GM18907 (cell line): ENCODE data around the gene CCDC88C.
A peak's percentile ranks its signal among the peaks of the same experiment; 100 is the strongest.

ENCODE experiments used
- ATAC-seq: cut with Tn5 transposase; IDR thresholded peaks from one replicate; pipeline ENCODE4 v1.9.1; 2021; ENCODE audit warnings: mild to moderate bottlenecking, moderate library complexity; ENCODE audit not compliant: unreplicated experiment

CCDC88C gene

GRCh38 chr14:91399868-91400640 lies 17.6 kb downstream of the CCDC88C start:
- ATAC-seq: peak; percentile 38

DNA sequence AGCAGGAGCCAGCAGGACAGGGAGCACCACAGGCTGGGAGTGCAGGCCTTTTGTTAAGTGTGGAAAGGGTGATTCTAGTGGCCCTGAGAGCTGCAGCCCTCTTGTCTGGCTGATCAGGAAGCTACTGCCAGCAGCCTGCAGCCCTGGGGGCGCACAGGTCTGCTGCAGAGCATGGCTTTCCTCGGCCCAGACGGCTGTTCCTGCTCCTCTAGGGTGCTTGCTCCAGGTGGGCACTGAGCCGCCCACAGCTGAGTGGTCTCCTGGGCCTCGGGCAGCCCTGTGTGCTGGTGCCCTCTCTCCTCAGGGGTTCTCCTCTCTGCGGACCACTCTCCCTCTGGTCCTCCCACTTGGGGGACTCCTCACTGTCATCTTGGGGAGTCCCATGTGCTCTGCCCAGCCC lies 18.9 kb downstream of the CCDC88C start:
- ATAC-seq: no peak

DNA sequence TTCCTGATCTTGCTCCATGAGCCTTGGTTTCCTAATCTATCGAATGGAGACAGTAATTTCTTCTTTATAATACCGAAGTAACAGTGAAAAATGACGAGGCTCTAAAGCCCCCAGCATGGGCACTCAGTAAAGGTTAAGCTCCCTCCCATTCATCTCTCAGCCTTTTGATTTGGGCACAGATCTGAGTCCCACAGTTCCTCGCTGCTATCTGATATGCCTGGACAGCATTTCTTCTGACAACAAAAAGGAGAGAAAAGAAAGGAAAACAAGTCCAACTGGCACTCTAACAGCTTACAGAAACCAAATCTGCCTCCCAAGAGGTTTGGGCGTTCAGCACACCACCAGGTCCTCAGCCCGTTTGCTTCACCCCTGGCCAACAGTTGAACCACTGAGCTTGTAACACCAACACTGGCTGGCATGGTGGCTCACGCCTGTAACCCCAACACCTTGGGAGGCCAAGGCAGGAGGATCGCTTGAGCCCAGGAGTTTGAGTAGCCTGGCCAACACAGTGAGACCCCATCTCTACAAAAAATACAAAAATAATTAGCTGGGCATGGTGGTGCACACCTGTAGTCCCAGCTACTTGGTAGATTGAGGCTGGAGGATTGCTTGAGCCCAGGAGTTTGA lies 19.5 kb downstream of the CCDC88C start:
- ATAC-seq: no peak

GRCh38 chr14:91396959-91397815 lies 20.4 kb downstream of the CCDC88C start:
- peak; percentile 73 for ATAC-seq

GRCh38 chr14:91396013-91396660 lies 21.5 kb downstream of the CCDC88C start:
- ATAC-seq: no peak

DNA sequence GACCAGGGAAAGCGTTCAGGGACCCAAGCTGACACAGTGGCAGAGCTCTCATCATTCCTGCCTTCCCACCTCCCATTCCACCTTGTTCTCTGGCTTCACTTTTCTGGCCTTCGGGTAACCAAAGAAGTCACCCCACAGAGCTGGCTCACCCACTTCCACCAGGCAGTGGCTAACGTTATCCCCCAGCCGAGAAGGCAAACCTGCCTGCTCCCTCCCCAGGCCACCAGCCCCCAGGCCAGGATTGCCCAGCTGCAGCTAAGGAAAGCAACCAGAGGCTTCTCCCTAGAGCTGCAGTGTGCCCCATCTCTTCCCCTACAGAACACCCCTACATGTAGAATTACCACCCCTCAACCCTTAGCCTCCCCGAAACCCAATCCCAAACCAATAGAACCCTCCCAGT lies 22.2 kb downstream of the CCDC88C start:
- ATAC-seq: no peak

DNA sequence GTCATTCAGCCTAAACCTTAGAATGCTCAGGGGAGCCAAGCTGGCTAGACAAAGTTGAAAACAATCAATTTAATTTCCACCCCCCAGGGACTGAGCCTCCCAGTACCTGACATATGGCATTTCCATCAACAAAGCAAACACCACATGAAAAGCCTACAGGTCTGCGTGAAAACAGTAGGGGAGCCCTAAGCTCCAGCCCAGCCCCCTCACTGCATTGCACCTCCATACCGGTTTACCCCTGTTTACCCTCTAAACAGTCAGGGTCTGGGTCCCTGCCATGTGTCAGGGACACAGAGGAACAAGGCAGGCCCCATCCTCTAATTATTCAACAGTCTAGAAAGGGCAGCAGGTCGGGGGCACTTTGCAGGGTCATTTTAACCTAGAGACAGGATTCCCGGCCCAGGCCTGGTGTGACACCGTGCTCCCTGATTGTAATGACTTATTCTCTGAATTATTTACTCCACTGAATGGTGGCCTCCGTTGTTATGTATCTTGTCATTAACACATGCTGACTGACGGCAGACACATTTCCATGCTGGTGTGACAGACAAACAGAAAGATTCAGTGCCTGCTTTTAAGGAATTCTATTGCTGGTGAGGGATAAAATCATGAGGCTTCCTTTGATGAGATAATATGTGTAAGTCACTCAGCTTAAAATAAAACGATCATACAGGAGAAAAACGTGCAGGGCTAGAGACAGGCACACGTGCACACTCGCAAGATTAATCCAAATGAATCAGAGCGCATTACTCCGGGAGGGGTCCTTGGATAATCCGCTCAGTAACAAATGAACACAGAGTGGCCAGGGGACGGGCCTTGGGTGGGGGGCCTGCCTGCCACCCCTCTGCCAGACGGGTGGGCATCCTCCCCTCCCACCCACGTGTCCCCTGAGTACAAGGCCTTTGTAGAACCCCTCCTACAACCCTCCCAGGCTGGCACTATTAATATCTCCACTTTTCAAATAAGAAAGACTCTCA lies 23.2 kb downstream of the CCDC88C start:
- no peak for ATAC-seq

DNA sequence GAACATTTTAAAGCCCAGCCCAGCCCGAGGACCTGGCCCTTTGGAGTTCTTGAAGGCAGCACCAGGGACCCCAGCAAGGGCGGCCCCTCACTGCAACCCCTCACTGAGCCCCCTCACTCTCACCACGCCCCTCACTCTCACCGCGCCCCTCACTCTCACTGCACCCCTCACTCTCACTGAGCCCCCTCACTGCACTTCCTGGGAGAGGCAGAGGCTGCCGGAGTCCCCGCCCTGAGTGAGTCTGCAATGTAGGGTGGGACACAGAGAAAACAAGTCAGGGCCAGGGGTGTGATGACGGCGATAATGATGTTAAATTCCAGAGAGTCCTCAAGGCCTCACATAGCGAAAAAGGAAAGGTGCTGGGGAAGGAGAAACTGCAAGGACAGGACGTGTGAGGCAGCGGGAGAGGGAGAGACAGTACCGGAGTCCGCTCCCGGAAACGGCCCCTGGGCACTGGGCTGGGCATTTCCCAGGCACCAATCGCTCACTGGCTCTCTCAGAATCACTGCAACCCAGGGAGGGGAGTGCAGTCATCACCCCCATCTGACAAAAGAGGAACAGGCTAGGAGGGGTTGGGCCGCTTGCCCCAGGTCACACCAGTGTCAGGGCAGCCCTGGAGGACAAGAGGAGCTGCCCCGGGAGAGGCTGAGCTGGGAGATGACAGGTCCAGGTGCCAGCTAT lies 24.9 kb downstream of the CCDC88C start:
- no peak for ATAC-seq

DNA sequence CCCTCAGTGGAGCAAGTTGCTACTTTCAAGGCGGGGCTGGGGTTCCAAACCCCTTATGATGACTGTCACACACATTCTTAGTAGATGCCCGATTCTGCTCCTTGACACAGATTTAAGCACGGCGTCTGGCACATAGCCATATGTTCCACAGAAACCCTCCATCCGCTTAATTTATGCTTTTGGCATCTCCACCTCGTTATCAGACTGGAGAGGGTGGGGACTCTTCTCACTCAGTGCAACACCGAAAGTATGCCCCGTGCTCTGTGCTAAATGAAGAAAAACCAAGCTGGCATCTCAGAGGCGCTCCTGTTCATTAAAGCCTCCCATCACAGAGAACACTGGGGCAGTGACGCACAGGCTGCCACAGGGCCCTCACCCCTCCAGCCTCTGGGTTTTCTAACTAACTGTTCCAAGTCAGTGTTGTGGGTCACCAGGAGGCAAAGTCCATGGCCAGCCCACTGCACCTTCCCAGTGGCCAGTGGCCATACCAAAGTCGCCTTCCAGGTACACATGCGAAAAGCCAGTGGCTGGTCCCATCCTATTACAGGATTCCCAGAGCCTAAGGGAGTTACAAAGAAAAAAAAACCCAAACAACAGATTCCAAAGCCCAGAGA lies 27.3 kb downstream of the CCDC88C start:
- ATAC-seq: no peak

GRCh38 chr14:91389150-91389549 lies 28.5 kb downstream of the CCDC88C start:
- no peak for ATAC-seq

GRCh38 chr14:91388551-91388975 lies 29.1 kb downstream of the CCDC88C start:
- ATAC-seq: no peak

GRCh38 chr14:91387951-91388381 lies 29.7 kb downstream of the CCDC88C start:
- no peak for ATAC-seq

GRCh38 chr14:91387169-91387835 lies 30.3 kb downstream of the CCDC88C start:
- no peak for ATAC-seq

DNA sequence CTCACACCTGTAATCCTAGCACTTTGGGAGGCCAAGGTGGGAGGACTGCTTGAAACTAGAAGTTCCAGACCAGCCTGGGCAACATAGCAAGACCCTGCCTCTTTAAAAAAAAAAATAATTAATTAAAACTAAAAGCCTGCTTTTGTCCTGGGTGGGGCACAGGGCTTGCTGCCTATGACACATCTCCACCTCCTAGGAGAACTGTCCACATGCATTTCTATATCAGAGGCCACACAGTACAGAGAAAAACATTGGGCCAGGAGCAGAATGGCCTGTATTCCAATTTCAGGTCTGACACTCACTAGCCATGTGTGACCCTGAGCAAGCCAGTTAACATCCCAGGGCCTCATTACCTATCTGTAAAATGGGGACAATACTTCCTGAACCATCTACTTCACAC lies 31.9 kb downstream of the CCDC88C start:
- no peak for ATAC-seq

DNA sequence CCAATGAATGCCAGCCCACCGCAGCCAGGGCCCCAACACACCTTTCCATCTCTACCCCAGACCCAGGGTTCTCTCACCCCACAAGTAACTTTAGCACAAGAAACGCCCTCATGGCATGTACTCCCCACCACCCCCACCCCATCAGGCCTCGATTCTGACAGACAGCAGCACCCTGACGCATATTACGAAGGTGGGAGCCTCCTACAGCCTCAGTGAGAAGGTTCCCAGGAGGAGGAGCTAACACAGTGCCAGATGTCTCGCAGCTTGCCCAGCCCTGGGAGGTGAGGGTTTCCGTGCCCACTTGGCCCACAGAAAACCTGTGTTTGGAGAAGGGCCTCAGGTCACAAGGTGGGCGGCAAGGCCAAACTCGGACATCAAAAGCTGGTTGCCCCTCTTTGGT lies 32.4 kb downstream of the CCDC88C start:
- ATAC-seq: no peak

DNA sequence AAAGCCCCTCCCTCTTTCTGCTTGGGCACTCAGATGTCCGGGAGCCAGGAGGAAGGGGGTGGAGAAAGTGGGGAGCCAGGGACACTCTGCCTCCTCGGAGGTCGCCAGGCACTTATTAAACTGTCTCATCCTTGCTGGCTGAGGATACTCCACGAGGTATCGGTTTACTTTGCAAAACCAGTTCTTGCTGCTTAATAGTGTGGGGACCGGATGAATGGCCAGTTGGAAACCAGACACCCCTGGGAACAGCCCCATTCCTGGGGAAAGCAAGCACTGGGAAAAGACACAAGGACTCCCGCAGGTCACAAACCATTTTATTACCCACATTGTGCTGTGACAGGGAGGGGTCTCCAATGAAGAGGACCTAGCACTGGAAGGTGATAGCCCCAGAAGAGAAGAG lies 34.2 kb downstream of the CCDC88C start:
- ATAC-seq: no peak

GRCh38 chr14:91381801-91382670 lies 35.6 kb downstream of the CCDC88C start:
- ATAC-seq: no peak
